Smooth muscle cell of the brain vasculature (primary cell): ENCODE measurements around the gene MIEF1.

Source experiments
- DNase-seq: peaks from one replicate; pipeline ENCODE4 v3.0.0-alpha.2; 2012; ENCODE audit warnings: low read depth, low spot score

MIEF1 gene

GRCh38 chr22:39528080-39528661 is 26.1 kb downstream of the MIEF1 start:
- DNase-seq: no peak

- peak; percentile 77 for DNase-seq
These were observed 26.8 kb downstream of the MIEF1 start for GRCh38 chr22:39528681-39529486.

GRCh38 chr22:39529487-39529851 is 27.4 kb downstream of the MIEF1 start:
- no peak for DNase-seq

- no peak for DNase-seq
These were observed 28.0 kb downstream of the MIEF1 start for GRCh38 chr22:39530116-39530515.

- no peak for DNase-seq
These were observed 28.7 kb downstream of the MIEF1 start for GRCh38 chr22:39530692-39531331.

- peak; percentile 99 for DNase-seq
These were observed 30.4 kb downstream of the MIEF1 start, which contains the start of gene RPS19BP1 for GRCh38 chr22:39532215-39533073. Gene RPS19BP1 (minus strand): TSS chr22:39532748. CDS start chr22:39532738, 10 bp downstream.

- DNase-seq: no peak
These were observed 32.0 kb downstream of the MIEF1 start for GRCh38 chr22:39534092-39534506.

GRCh38 chr22:39534591-39535356 is 32.7 kb downstream of the MIEF1 start:
- no peak for DNase-seq

GRCh38 chr22:39535357-39535725 is 33.3 kb downstream of the MIEF1 start:
- no peak for DNase-seq

- no peak for DNase-seq
These were observed 33.9 kb downstream of the MIEF1 start for GRCh38 chr22:39535831-39536449.

GRCh38 chr22:39536711-39537110 is 34.6 kb downstream of the MIEF1 start:
- DNase-seq: no peak

GRCh38 chr22:39537975-39538374 is 35.9 kb downstream of the MIEF1 start:
- DNase-seq: no peak

- no peak for DNase-seq
These were observed 41.0 kb downstream of the MIEF1 start for GRCh38 chr22:39543095-39543494.

- no peak for DNase-seq
These were observed 43.6 kb downstream of the MIEF1 start for GRCh38 chr22:39545386-39546365.

GRCh38 chr22:39546889-39547586 is 44.9 kb downstream of the MIEF1 start:
- no peak for DNase-seq

GRCh38 chr22:39547587-39547947 is 45.5 kb downstream of the MIEF1 start:
- no peak for DNase-seq

GRCh38 chr22:39553429-39553828 is 51.3 kb downstream of the MIEF1 start:
- DNase-seq: no peak

GRCh38 chr22:39554151-39554550 is 52.1 kb downstream of the MIEF1 start:
- no peak for DNase-seq
